GM18861 (cell line): ENCODE data around the gene COPS9.

Experiments used
- ATAC-seq: cut with Tn5 transposase; IDR thresholded peaks from one replicate; pipeline ENCODE4 v1.9.1; 2021; ENCODE audit not compliant: unreplicated experiment

COPS9 gene

DNA sequence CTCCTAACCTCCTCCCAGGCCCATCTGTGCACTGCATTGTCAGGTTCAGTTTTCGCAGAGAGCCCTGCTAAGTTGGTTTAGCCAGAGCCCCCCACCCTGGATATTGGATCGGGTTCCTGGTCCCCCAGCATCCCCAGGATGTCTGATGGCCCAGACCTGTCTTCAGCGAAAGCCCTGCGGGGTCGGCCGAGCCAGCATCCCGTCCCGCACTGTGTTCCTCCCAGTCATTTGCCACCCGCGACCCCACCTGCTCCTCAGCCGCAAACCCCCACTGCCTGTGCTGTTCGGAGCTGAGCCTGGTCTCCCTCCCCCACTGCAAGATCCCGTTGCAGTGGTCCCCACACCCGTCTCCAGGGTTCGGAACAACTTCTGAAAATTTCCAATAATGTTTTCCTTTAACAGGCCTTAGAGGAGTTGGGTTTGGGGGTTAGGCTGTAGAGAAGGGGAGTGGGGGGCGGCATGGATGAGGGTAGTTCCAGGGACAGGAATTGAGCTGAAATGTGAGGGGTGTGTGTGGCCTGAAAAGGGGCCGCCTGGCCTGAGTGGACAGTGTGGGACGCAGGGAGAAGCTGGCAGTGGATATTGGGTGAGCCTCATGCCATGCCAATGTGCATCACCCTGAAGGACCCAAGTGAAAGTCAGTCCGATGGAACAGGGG, 1.6 kb upstream of the COPS9 start:
- no peak for ATAC-seq

DNA sequence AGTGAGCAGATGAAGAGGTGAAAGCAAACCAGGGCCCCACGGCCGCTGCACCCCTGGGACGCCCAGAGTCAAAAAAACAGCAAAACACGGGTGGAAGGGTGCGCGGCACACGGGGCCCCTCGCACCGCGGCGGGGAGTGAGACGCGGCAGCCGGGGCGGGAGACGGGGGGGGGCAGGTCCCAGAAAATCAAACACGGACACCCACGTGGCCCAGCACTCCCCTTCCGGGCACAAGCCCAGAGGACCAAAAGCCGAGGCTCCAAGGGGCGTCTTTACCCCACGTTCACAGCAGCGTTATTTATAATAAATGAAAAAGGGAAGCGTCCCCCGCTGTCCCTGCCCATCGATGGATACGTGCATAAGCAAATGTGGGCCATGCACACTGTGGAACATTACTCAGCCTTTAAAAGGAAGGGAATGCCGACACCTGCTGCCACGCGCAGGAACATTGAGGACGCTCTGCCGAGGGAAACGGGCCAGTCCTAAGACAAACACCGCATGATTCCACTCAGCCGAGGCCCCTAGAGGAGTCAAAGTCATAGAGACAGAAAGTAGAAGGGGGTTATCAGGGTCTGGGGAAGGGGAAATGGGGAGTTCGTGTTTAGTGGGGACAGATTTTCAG, 677 bp upstream of the COPS9 start:
- ATAC-seq: no peak

DNA sequence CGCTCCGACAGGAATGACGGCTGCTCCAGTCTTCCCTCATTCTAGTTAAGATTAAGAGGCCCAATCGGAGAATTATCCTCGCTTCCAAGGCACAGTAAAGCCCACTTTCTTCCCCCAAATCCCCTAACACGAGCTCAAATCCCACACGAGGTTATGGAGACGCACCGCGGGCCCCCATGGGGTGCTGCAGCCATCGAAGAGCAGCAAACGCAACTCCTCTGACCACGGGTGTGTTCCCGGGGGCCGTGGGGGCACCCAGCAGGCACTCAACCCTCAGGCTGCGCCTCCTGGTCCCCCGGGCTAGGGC, 446 bp downstream of the COPS9 start:
- no peak for ATAC-seq

DNA sequence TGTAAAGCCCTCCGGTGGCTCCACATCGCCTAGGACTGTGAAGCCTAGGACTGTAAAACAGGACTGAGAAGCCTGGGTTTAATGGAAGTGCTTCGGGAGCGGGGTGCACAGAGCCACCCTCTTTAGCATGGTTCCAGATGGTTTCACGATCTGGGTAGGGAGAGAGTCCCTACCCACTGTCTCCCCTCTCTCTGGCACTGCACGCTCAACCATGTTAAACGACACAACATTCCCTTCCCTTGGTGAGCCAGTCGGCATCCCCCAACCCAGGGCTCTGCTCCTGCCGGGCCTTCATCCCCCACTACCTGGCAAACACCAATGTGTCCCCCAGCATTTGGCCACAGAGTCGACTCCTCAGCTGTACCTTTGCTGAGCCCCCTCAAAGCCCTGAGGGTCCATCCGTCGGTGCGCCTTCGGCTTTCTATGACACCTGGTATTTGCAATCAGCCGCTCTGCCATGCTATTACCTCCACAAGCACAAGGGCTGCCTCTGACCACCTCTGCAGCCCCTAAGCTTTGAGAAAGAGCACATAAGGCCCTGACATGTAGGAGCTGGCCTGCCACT, 1.1 kb downstream of the COPS9 start:
- ATAC-seq: no peak

DNA sequence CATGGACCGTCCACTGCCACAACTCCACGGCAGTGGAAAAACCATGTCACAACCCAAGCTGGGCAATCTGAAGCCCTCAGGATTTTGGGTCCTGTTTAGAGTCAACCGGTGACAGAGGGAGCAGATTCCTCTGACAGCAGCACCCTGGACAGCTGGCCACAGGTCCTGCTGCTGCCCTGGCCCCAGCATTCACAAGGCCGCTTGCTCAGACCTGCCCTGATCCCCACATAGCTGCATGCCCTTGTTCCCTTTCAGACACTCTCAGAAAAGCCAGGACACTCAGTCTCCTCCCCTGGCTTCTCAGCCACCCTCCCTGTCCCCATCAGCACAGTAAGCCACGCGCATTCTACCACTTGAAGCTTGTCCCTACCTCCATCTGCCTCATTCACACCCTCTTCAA, 1.6 kb downstream of the COPS9 start:
- no peak for ATAC-seq

DNA sequence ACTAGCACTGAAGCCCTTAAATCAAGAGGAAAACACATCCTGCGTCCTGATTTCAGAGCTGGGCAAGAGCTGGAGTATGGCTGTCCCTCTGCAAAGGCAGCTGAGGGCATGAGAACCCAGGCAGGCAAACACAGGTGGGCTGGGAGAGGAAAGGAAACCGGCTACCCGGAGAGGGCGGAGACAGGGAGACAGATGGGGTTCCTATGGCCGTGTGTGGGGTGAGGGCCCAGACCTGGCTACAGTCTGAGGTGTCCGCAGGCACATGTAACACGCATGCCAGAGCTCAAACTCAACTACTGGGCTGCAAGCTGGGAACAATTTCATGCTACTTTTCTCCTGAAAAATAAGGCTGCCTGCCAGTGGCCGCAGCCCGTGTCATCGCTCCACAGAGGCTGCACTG, 2.7 kb downstream of the COPS9 start:
- ATAC-seq: no peak

GRCh38 chr2:240132651-240132980, 3.5 kb downstream of the COPS9 start:
- ATAC-seq: no peak

- ATAC-seq: no peak
Observed at GRCh38 chr2:240131941-240132650, 4.0 kb downstream of the COPS9 start.

DNA sequence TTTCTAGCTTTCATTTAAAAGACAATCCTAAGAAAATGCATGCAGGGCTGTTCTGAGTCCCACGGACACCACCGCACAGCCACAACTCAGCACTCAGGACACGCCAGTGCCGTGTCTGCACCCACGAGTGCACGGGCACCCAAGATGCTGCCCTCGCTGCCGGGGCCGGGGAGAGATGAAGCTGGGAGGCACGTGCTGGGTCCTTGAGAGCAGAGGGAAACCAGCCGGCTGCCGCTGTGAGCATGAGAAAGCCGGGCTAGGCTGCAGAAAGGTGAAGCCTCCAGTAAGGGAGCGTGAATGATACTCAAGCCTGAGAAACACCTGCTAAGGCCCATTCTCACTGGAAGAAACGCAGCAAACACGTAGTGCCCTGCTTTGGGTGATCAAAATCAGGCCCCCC, 4.8 kb downstream of the COPS9 start:
- ATAC-seq: no peak

DNA sequence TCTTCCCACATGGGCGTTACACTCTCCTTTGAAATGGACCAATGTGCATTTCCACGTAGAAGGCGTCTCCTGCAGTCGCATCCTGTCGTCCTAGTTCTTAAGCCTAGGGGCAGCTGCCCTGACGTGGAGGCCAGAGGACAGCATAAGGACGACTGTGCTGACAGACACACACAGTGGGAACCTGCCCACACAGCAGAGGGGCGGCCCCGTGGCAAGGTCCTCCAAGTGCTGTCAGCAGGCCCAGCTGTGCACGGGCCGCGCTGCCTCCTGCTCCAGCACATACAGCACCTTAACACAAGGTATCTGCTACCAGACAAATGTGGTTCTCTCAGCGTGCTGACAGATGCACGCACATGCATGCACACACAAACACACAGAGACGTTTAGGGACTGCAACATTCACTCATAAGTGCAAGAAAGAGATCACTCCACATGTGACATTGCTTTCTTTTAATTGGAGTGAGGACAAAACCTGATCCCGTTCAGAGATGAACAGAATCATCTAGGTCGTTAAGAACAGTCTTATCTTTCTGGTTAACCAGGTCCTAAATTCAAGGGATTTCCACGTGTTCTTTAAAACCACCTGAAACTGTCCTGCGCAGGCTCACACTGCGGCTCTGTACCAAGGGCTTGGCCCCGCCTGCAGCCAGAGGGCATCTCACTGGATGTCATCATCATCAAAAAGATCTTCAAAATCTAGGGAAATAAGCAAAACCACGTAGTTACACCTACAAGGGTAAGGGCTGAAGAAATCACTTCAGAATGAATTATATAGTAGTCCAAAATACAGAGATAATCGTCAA, 5.5 kb downstream of the COPS9 start:
- ATAC-seq: no peak

DNA sequence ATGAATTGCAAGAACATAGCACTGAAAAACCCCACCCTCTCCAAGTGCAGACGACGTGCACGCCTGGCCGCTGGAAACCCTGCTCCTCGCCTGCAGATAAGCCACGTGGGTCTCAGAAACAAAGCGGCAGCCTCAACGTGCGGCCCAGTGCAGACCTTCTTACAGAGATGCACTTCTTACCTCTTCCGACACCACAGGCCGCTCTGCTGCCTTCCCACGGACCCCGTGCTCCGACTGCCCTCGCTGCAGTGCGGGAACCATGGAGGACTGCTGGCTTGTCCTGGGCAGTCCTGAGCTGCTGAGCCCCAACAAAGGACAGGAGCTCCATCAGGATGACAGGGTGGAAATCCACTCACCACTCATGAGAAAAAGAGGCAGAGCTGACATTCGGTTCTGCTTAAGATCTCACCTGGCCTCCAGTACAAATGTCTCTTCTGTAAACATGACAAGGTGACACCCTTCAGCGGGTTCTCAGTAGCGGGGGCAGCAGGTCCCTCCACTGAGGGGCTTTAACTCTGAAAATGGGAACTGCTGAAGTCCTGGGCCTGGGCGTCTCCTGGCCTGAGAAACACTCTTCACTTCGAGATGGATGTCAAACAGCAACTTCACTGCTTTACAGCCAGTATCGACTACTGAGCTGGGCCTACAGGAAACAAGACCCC, 6.2 kb downstream of the COPS9 start:
- no peak for ATAC-seq

GRCh38 chr2:240129311-240129710, 6.8 kb downstream of the COPS9 start:
- ATAC-seq: no peak

DNA sequence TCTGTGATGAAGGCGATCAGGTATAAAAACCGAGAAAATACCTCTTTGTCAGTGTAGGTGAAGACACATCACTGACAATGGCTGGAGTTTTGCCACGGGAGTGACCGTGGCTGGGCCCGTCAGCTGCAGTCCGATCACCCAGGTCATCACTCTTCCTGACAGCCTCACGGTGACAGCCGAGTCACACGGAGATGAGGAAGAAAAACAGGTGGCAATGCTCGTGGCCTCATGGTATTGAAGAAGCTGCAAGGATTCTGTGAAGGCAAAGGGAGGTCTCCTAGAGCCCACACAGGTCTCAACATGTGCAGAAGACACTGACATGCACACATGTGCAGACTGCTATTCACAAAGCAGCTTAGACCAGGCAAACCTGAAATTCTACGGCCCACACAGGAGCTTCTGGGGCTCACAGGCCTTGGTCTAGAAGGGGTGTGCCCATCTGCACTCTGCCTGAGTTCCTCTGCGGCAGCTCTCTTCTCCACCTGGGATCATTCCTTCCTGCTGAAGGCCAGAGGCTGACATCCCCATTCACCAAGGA, 7.4 kb downstream of the COPS9 start:
- ATAC-seq: no peak

DNA sequence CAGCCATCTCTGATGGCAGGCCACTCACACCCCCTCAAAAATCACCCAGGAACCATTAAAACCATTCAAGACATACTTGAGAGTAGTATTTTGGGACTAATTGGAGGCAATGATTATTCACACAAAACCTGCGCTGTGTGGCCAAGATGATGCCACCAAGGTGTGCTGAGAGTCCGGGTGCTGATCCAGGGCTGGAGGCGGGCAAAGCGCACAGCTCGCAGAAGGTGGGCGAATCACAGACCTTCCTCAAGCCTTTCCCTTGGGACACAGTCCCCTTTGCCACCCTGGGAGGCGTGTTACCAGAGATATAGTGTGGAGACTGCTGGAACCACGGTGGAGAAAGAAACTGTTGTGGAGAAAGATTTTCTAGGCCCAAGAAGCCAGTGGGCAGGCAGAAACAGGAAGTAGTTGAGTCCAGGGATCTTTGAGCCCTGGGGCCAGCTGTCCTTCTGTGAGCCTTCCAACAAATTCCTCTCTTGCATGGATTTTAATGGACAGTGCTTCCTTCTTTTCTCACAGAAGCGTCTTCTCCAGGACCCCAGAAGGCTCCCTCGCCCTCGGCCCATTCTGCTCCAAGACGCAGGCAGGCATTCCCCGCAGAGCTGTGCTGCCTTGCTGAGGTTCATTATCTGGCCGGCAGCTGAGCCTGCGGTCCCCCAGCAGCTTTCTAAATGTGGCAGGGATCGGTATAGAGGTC, 8.0 kb downstream of the COPS9 start:
- no peak for ATAC-seq

GRCh38 chr2:240127191-240127750, 8.8 kb downstream of the COPS9 start:
- no peak for ATAC-seq

- ATAC-seq: no peak
Observed at GRCh38 chr2:240126731-240127130, 9.4 kb downstream of the COPS9 start.

DNA sequence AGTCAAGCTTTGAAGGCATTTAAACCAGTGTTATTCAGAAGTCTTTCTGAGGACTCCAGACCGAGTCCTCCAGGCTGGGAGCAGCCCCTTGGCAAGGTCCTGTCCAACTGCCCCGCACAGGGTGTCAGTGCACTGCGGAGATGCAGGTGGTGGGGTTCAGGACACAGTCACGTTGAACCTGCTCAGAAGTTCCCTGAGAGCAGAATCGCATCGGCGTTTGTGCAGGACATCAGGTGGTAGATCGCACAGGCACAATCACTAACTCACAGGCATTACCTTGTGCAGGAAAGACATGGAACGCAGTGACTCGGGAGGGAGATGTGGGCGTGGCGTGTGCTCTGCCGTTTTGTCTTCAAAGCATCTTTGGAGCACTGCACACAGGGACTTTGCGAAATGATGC, 10.4 kb downstream of the COPS9 start:
- ATAC-seq: no peak

DNA sequence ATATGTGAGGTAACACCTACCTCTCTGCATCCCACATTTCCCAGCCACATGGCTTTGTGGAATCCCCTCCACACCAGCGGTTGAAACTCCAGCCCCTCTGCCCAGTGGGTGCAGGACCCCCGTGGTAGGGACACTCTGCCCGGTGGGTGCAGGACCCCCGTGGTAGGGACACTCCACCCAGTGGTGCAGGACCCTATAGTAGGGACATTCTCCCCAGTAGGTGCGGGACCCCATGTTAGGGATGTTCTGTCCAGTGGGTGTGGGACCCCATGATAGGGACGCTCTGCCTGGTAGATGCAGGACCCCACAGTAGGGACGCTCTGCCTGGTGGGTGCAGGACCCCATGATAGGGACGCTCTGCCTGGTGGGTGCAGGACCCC, 11.5 kb downstream of the COPS9 start:
- ATAC-seq: no peak

DNA sequence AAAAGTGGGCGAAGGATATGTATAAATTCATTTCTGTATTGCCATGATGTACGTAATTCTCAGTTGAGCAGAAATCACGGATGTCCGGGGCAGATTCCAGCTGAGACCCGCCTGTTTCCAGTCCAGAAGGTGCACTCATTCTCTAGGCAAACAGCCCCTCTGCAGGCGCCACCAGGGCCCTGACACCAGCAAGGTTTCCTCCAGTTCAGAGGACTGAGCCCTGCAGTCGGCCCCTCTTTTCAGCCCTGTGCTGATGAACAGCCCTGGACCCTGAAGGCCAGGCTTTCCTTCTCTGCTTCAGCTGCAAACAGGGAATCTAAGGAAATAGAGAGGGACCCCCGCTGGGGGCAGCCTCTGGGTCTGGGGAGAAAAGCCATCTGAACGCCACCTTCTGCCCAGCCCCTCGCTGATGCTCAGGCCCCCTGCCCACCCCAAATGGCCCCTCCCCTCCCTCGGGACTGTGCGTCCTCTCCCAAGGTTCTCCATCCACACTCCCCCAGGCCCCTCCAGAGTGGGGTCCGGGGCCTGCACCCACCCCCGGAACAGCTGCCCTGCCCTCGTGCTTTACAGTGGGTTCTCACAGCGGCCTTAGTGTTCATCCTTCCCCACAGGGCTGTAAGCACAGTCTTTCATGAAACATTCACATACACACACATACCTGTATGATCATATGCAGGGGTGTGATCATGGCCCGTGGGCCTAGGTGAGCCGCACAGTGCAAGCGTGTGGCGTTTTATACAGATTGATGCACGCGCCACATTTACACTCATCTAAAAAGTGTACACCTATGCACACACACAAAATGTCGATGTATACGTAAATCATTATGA, 12.1 kb downstream of the COPS9 start:
- ATAC-seq: no peak
